ENCODE results near the gene CYB5B. TPM values are rescaled to one million over a fixed set of nuclear protein-coding genes. Genes with fewer than 3 reads are reported as not detected.

The CYB5B gene
- total RNA-seq, 1 experiment from 2014 or later = 112 TPM

GRCh38 chr16:69451166-69451565 is 26.7 kb downstream of the CYB5B start:
- Mint-ChIP-seq H3K27ac (ENCODE audit: low read depth, unreplicated experiment) (peak overlapping the region; percentile 17), H3K9me3 (ENCODE audit: unreplicated experiment) (no peaks in the 10 kb centered on the region), H3K36me3 (ENCODE audit: insufficient read depth, unreplicated experiment) (peaks cover 69% of the 10 kb centered on the region), H3K4me3 (ENCODE audit: unreplicated experiment) (no peak overlapping the region), H3K4me1 (ENCODE audit: insufficient read depth, unreplicated experiment) (peaks cover 6% of the 10 kb centered on the region), H3K27me3 (ENCODE audit: insufficient read depth, unreplicated experiment) (no peaks in the 10 kb centered on the region)
- BruUV-seq (replicated peaks) = no TSS peak
- CTCF ChIA-PET = no interaction called here
- DNase-seq (ENCODE audit: unreplicated experiment) = no peak
- POLR2A ChIA-PET = no interaction called here
- no peak for TF ChIP-seq CTCF (IDR thresholded peaks at IDR 0.05; ENCODE audit: unreplicated experiment)
- intact Hi-C loops (cut with micrococcal nuclease) = no loop called here

- TF ChIP-seq CTCF (IDR thresholded peaks at IDR 0.05; ENCODE audit: unreplicated experiment) = no peak
- Mint-ChIP-seq H3K4me1 (ENCODE audit: insufficient read depth, unreplicated experiment) (peaks cover under 1% of the 10 kb centered on the region), H3K27ac (ENCODE audit: low read depth, unreplicated experiment) (no peak overlapping the region), H3K27me3 (ENCODE audit: insufficient read depth, unreplicated experiment) (no peaks in the 10 kb centered on the region), H3K4me3 (ENCODE audit: unreplicated experiment) (no peak overlapping the region), H3K9me3 (ENCODE audit: unreplicated experiment) (no peaks in the 10 kb centered on the region), H3K36me3 (ENCODE audit: insufficient read depth, unreplicated experiment) (peaks cover 47% of the 10 kb centered on the region)
- intact Hi-C loops (cut with micrococcal nuclease) = no loop called here
- POLR2A ChIA-PET = interaction anchor here (0.6 to 0.9 kb wide), 3 partner anchors 14 to 29 kb away, joined by 3 read pairs; no protein-coding TSS in a partner anchor
- no TSS peak for BruUV-seq (replicated peaks)
- CTCF ChIA-PET = interaction anchor here (0.8 kb wide), 2 partner anchors 19 to 58 kb away, joined by 3 to 4 read pairs; no protein-coding TSS in a partner anchor
- no peak for DNase-seq (ENCODE audit: unreplicated experiment)
These were observed 29.5 kb downstream of the CYB5B start for GRCh38 chr16:69453936-69454335.

GRCh38 chr16:69463876-69464275 is 39.5 kb downstream of the CYB5B start:
- Mint-ChIP-seq H3K27me3 (ENCODE audit: insufficient read depth, unreplicated experiment) (no peaks in the 10 kb centered on the region), H3K4me3 (ENCODE audit: unreplicated experiment) (no peak overlapping the region), H3K36me3 (ENCODE audit: insufficient read depth, unreplicated experiment) (peaks cover 52% of the 10 kb centered on the region), H3K27ac (ENCODE audit: low read depth, unreplicated experiment) (no peak overlapping the region), H3K9me3 (ENCODE audit: unreplicated experiment) (no peaks in the 10 kb centered on the region), H3K4me1 (ENCODE audit: insufficient read depth, unreplicated experiment) (no peaks in the 10 kb centered on the region)
- BruUV-seq (replicated peaks) = no TSS peak
- no peak for TF ChIP-seq CTCF (IDR thresholded peaks at IDR 0.05; ENCODE audit: unreplicated experiment)
- POLR2A ChIA-PET = interaction anchor here (0.7 kb wide), 1 partner anchor 50 kb away, joined by 4 read pairs; no protein-coding TSS in a partner anchor
- intact Hi-C loops (cut with micrococcal nuclease) = no loop called here
- no peak for DNase-seq (ENCODE audit: unreplicated experiment)
- CTCF ChIA-PET = no interaction called here

GRCh38 chr16:69465083-69465721 is 40.8 kb downstream of the CYB5B start:
- H3K27me3 Mint-ChIP-seq (ENCODE audit: insufficient read depth, unreplicated experiment) = no peaks in the 10 kb centered on the region
- DNase-seq (ENCODE audit: unreplicated experiment) = no peak

More at GRCh38 chr16:69465083-69465721, 40.8 kb downstream of the CYB5B start:
- no peaks in the 10 kb centered on the region for H3K9me3 Mint-ChIP-seq (ENCODE audit: unreplicated experiment)
- POLR2A ChIA-PET = interaction anchor here (0.7 kb wide), 1 partner anchor 38 kb away, joined by 3 read pairs; no protein-coding TSS in a partner anchor
- H3K36me3 Mint-ChIP-seq (ENCODE audit: insufficient read depth, unreplicated experiment) = peaks cover 43% of the 10 kb centered on the region
- no peaks in the 10 kb centered on the region for H3K4me1 Mint-ChIP-seq (ENCODE audit: insufficient read depth, unreplicated experiment)
- BruUV-seq (replicated peaks) = no TSS peak
- CTCF ChIA-PET = interaction anchor here (0.7 to 1.0 kb wide), 2 partner anchors 16 to 19 kb away, joined by 3 to 4 read pairs; no protein-coding TSS in a partner anchor
- TF ChIP-seq CTCF (IDR thresholded peaks at IDR 0.05; ENCODE audit: unreplicated experiment) = no peak
- intact Hi-C loops (cut with micrococcal nuclease) = no loop called here
- no peak overlapping the region for H3K27ac Mint-ChIP-seq (ENCODE audit: low read depth, unreplicated experiment)
- no peak overlapping the region for H3K4me3 Mint-ChIP-seq (ENCODE audit: unreplicated experiment)

Data from MCF 10A (cell line).